Calu3 (cell line): ENCODE results near the gene NPIPB8. TPM values are rescaled to one million over a fixed set of nuclear protein-coding genes. Genes with fewer than 3 reads are reported as not detected.
"Not testable (repeated sequence)": the region's sequence is repeated elsewhere in the genome, so short reads cannot be mapped to it uniquely, and the experiment has no call there.

ENCODE experiments used
- BruUV-seq: library from RNA; stranded (reverse); fragments of 400-500 nt; replicated peaks from 2 replicates; lab custom pipeline; 2021; lab: Mats Ljungman, UMichigan
- CTCF ChIA-PET: fragments of 300-600 bp; sonication (Branson Sonifier 250); formaldehyde crosslinking; loops from one replicate; lab custom pipeline; 2022; ENCODE audit warnings: antibody characterized with exemption; lab: Charles Lee
- DNase-seq: peaks from one replicate; pipeline ENCODE4 v3.0.0; 2022
- H3K27ac Mint-ChIP-seq: one replicate; pipeline ENCODE4 v1.8.0; 2022; ENCODE audit warnings: mixed read lengths; ENCODE audit not compliant: unreplicated experiment
- H3K27me3 Mint-ChIP-seq: one replicate; pipeline ENCODE4 v1.8.0; 2022; ENCODE audit warnings: mixed read lengths; ENCODE audit not compliant: unreplicated experiment
- H3K36me3 Mint-ChIP-seq: one replicate; pipeline ENCODE4 v1.8.0; 2022; ENCODE audit warnings: mild to moderate bottlenecking, moderate library complexity, mixed read lengths; ENCODE audit not compliant: insufficient read depth, unreplicated experiment
- H3K4me1 Mint-ChIP-seq: one replicate; pipeline ENCODE4 v1.8.0; 2022; ENCODE audit warnings: mild to moderate bottlenecking, low read depth, mixed read lengths; ENCODE audit not compliant: unreplicated experiment
- H3K4me3 Mint-ChIP-seq: one replicate; pipeline ENCODE4 v1.8.0; 2022; ENCODE audit warnings: mild to moderate bottlenecking, low read depth, moderate library complexity, mixed read lengths; ENCODE audit not compliant: unreplicated experiment
- H3K9me3 Mint-ChIP-seq: one replicate; pipeline ENCODE4 v1.8.0; 2022; ENCODE audit warnings: low read depth, mixed read lengths; ENCODE audit not compliant: unreplicated experiment
- intact Hi-C: fragments of 100-400 bp; cut with micrococcal nuclease; formaldehyde crosslinking; loops from one replicate; pipeline ENCODE4 v1.10.0; 2022; ENCODE audit not compliant: unreplicated experiment
- total RNA-seq: library from RNA; stranded (reverse); gene quantifications from 2 replicates; pipeline ENCODE4 v1.2.3, GENCODE V29; 2022
- TF ChIP-seq, protein P1 (sequence below): fragments of 200-600 bp; IDR thresholded peaks from one replicate; pipeline ENCODE4 v1.8.0; 2022; ENCODE audit warnings: antibody characterized with exemption; ENCODE audit not compliant: unreplicated experiment

NPIPB8 gene
- total RNA-seq, 1 experiment from 2014 or later: 1.2 TPM

DNA sequence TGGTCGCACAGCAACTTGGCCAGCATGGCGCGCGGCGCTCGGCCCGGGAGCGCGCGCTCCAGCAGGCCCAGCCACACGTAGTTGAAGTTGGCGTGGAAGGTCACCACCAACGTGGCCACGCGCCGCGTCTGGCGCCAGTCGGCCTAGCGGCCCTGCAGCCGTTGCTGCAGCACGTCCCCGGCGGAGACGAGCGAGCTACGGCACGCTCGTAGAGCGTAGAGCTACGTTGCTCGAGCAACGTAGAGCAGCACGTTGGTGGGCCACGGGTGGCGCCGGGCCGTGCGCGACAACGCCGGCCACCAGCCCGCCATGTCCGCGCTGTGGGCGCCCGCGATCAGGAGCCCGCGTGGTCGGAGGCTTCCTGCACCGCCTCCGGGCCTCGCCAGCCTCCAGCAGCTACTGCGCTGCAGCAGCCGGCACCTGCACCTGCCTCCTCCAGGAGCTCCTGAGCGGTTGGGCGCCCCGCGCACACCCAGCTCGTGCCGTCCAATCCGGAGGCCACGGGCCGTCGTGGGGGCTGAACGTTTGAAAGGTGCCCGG, 14.6 kb upstream of the NPIPB8 start:
- Mint-ChIP-seq H3K9me3 (no peaks in the 10 kb centered on the region), H3K36me3 (peaks cover 27% of the 10 kb centered on the region), H3K27me3 (no peaks in the 10 kb centered on the region), H3K27ac (no peak overlapping the region), H3K4me1 (peaks cover 21% of the 10 kb centered on the region), H3K4me3 (peak overlapping the region; percentile 89)
- BruUV-seq: no TSS peak
- CTCF ChIA-PET: interaction anchor here (0.6 kb wide), 2 partner anchors 131 to 297 kb away, joined by 3 to 4 read pairs; partner anchors contain the start of gene CLN3
- peak; percentile 88 for DNase-seq
- intact Hi-C loops: no loop called here
- TF ChIP-seq, protein P1, sequence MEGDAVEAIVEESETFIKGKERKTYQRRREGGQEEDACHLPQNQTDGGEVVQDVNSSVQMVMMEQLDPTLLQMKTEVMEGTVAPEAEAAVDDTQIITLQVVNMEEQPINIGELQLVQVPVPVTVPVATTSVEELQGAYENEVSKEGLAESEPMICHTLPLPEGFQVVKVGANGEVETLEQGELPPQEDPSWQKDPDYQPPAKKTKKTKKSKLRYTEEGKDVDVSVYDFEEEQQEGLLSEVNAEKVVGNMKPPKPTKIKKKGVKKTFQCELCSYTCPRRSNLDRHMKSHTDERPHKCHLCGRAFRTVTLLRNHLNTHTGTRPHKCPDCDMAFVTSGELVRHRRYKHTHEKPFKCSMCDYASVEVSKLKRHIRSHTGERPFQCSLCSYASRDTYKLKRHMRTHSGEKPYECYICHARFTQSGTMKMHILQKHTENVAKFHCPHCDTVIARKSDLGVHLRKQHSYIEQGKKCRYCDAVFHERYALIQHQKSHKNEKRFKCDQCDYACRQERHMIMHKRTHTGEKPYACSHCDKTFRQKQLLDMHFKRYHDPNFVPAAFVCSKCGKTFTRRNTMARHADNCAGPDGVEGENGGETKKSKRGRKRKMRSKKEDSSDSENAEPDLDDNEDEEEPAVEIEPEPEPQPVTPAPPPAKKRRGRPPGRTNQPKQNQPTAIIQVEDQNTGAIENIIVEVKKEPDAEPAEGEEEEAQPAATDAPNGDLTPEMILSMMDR: no peak

DNA sequence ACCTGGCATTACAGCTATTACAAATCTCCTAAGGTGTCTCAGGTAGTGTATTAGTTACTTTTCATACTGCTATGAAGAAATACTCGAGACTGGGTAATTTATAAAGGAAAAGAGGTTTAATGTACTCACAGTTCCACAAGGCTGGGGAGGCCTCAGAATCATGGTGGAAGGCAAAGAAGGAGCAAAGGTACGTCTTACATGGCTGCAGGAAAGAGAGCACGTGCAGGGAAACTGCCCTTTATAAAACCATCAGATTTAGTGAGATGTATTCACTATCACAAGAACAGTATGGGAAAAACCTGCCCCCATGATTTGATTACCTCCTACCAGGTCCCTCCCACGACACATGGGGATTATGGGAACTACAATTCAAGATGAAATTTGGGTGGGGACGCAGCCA, 7.0 kb upstream of the NPIPB8 start:
- DNase-seq, H3K4me1 Mint-ChIP-seq, H3K4me3 Mint-ChIP-seq, BruUV-seq, H3K36me3 Mint-ChIP-seq, H3K27me3 Mint-ChIP-seq, intact Hi-C loops, CTCF ChIA-PET, H3K9me3 Mint-ChIP-seq, H3K27ac Mint-ChIP-seq: not testable (repeated sequence)

DNA sequence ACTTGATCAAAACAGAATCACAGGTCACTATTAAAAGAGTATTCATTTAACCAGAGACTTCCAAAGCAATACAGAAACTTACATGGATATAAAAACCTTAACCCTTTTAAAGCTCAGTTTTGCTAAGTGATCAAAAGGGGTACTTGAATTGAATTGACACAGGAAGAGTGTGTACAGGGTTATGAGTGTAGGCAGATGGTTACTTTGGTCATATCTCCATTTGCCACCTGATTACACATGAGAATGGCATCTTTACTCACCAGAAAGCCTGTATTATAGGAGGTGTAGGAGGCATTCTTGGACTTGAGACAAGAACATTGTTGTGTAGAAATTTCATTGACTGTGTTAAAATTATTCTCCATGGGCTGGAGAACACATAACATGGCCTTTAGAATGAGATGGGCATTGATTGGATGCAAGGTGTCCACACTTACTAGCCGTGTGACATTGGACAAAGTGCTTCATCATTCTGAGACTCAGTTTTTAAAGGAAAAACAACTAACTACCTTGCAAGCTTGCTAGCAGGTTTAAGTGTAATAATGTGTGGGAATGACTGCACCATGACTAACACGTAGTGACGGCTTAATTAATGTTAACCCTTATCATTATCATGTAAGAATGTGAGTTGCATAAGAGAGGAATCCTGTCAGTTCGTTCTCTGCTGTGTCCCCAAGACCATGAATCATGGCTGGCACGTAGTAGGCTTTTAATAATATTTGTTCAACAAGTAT, 1.6 kb upstream of the NPIPB8 start:
- peak overlapping the region; percentile 60 for H3K27ac Mint-ChIP-seq
- BruUV-seq, intact Hi-C loops, H3K4me3 Mint-ChIP-seq, H3K36me3 Mint-ChIP-seq, CTCF ChIA-PET, H3K27me3 Mint-ChIP-seq, H3K9me3 Mint-ChIP-seq, H3K4me1 Mint-ChIP-seq: not testable (repeated sequence)
- peak; percentile 40 for DNase-seq

DNA sequence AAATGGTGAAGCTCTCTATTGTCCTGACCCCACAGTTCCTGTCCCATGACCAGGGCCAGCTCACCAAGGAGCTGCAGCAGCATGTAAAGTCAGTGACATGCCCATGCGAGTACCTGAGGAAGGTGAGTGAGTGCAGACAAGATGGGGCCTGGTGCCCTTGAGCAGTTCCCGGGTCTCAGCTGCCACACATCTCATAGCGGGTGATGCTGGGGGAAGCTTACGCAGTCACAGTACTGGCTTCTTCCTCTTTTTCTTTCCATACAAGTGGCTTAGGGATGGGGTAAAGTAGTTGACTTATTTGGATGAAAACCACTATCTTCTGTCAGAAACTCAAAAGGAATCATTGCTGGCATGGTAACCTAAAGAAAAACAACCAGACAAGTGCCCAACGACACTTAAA, 494 bp downstream of the NPIPB8 start:
- H3K4me3 Mint-ChIP-seq, H3K4me1 Mint-ChIP-seq, H3K27me3 Mint-ChIP-seq, H3K27ac Mint-ChIP-seq, H3K9me3 Mint-ChIP-seq, DNase-seq, CTCF ChIA-PET, intact Hi-C loops, BruUV-seq: not testable (repeated sequence)
- H3K36me3 Mint-ChIP-seq: peaks cover 13% of the 10 kb centered on the region

DNA sequence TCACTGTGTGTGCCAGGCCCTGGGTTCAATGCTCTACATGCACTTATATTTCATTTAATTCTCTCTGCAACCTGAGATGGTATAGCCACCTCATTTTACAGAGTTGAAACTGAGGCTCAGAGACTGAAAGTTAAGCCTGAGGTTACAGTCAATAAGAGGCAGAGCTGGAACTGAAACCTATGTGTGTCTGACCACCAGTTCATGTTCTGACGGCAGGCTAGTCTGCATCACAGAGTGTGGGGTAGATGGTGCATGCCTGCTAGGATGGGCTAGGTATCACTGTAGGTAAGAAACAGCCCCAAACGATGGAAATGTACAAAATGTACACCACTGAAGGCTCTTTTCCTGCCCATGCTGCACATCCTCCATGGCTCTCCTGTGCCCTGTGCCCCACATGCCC, 2.1 kb downstream of the NPIPB8 start:
- H3K4me3 Mint-ChIP-seq, H3K27ac Mint-ChIP-seq, CTCF ChIA-PET, H3K27me3 Mint-ChIP-seq, DNase-seq, H3K4me1 Mint-ChIP-seq, intact Hi-C loops, H3K9me3 Mint-ChIP-seq, BruUV-seq: not testable (repeated sequence)
- peaks cover 13% of the 10 kb centered on the region for H3K36me3 Mint-ChIP-seq

DNA sequence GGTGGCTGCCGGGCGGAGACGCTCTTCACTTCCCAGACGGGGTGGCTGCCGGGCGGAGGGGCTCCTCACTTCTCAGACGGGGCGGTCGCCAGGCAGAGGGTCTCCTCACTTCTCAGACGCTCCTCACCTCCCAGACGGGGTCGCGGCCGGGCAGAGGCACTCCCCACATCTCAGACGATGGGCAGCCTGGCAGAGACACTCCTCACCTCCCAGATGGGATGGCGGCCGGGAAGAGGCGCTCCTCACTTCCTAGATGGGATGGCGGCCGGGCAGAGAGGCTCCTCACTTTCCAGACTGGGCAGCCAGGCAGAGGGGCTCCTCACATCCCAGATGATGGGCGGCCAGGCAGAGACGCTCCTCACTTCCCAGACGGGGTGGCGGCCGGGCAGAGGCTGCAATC, 28.4 kb downstream of the NPIPB8 start:
- CTCF ChIA-PET, H3K27ac Mint-ChIP-seq, H3K4me1 Mint-ChIP-seq, H3K36me3 Mint-ChIP-seq, BruUV-seq, H3K27me3 Mint-ChIP-seq, intact Hi-C loops, H3K4me3 Mint-ChIP-seq, H3K9me3 Mint-ChIP-seq, DNase-seq: not testable (repeated sequence)

DNA sequence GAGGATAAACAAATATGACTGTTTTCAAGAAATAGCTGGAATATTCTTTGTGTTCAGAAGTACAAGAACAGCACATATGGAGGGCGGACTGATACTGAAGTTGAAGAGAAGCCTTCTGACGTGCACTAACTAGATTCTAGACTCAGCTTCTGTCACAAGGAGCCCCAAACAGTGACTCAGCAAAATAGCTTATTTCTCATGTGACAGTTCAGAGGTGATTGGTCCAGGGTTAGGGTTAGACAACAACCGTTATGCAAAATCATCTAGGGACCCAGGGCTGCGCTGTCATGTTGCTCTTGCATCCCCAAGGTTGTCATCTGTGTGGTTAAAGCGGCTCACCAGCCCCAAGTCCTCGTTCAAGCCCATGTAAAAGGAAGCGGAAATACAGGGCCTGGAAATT, 29.6 kb downstream of the NPIPB8 start:
- H3K27me3 Mint-ChIP-seq, CTCF ChIA-PET, H3K4me3 Mint-ChIP-seq, H3K27ac Mint-ChIP-seq, BruUV-seq, intact Hi-C loops, H3K4me1 Mint-ChIP-seq, DNase-seq, H3K9me3 Mint-ChIP-seq, H3K36me3 Mint-ChIP-seq: not testable (repeated sequence)

DNA sequence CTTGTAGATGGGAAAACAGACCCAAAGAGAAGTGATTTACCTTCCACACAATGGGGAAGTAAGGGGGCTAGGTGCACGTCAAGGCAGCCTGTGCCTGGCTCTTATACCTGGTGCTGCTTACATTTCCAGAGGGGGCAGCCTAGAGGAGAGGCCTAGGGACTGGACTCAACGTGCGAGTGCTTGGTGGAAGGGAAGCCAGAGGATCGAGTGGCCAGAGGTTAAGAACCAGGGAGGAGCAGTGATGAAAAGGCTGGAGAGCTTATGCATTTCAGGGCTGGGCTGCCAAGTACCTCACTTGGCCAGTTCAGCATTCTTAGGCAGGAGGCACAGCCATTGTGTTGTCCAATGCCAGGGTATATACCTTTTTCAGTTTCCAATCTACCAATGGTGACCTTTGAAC, 30.3 kb downstream of the NPIPB8 start:
- H3K9me3 Mint-ChIP-seq, H3K4me3 Mint-ChIP-seq, H3K4me1 Mint-ChIP-seq, BruUV-seq, DNase-seq, intact Hi-C loops, H3K27ac Mint-ChIP-seq, H3K36me3 Mint-ChIP-seq, CTCF ChIA-PET, H3K27me3 Mint-ChIP-seq: not testable (repeated sequence)

DNA sequence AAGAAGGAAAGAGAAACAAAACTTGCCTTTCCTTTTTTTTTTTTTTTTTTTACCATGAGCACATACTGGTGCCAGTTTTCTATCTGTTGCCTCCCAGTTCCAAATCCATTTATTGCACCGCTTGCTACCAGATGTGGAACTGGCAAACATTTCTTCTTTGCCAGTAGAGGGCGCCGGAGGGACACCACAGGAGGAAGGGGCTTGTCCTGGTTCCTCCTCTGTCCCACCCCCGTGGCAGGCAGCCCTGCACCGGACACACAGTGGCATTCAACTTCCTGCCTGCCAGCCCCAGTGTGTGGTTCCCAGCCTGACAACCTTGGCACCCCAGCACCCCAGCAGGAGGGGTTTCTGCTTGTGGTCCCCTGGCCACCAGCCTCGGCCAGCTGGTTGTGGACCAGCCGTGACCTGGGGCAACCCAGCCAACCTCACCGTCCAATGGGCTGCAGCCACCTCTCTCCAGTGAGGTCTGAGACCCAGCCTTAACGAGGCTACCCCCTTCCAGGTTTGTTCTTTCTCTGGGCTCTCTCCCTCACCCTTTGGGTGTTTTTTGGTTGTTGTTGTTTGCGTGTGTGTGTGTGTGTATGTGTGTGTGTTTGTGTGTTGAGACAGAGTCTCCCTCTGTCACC, 50.6 kb downstream of the NPIPB8 start:
- intact Hi-C loops, BruUV-seq, CTCF ChIA-PET, H3K36me3 Mint-ChIP-seq, H3K27me3 Mint-ChIP-seq, H3K27ac Mint-ChIP-seq, H3K4me1 Mint-ChIP-seq, H3K9me3 Mint-ChIP-seq, H3K4me3 Mint-ChIP-seq, DNase-seq: not testable (repeated sequence)
